ENCODE measurements around the gene SULT1A3. TPM values are rescaled to one million over a fixed set of nuclear protein-coding genes. Genes with fewer than 3 reads are reported as not detected.
A peak's percentile ranks its signal among the peaks of the same experiment; 100 is the strongest.

The SULT1A3 gene
- total RNA-seq, 1 experiment from 2014 or later, result 23.5 TPM

- no peaks in the 10 kb centered on the region for H3K27me3 ChIP-seq (ENCODE audit: insufficient read depth, low read length)
- CTCF ChIA-PET, result interaction anchor here (1.3 to 1.8 kb wide), 2 partner anchors 44 to 223 kb away, joined by 3 to 6 read pairs; no protein-coding TSS in a partner anchor
- POLR2A ChIA-PET, result no interaction called here
- BruUV-seq (replicated peaks), result no TSS peak
- H3K4me2 ChIP-seq (ENCODE audit: low read length), result peak overlapping the region; percentile 49
- no peak overlapping the region for H3K27ac ChIP-seq (ENCODE audit: low read depth, low read length)
- no peak for DNase-seq (ENCODE audit: low read depth, low spot score)
- no peaks in the 10 kb centered on the region for H4K20me1 ChIP-seq (ENCODE audit: insufficient read depth)
- TF ChIP-seq SP1 (IDR thresholded peaks at IDR 0.05; ENCODE audit: low read depth) (no peak), EGR1 (IDR thresholded peaks at IDR 0.05; ENCODE audit: low read depth) (no peak), SIN3A (IDR thresholded peaks at IDR 0.05; ENCODE audit: low read depth) (no peak), CBX3 (IDR thresholded peaks at IDR 0.05; ENCODE audit: low read depth) (no peak), SRF (IDR thresholded peaks at IDR 0.05; ENCODE audit: low read depth) (no peak), REST (IDR thresholded peaks at IDR 0.05; ENCODE audit: low read depth) (no peak), RAD21 (IDR thresholded peaks at IDR 0.05; ENCODE audit: low read depth) (peak; percentile 65), CEBPB (IDR thresholded peaks at IDR 0.05; ENCODE audit: low read depth) (no peak), ATF3 (IDR thresholded peaks at IDR 0.05) (no peak), MAX (IDR thresholded peaks at IDR 0.05) (no peak), ZBTB33 (IDR thresholded peaks at IDR 0.05; ENCODE audit: extremely low read depth, insufficient replicate concordance, low read length) (no peak), YY1 (IDR thresholded peaks at IDR 0.05; ENCODE audit: extremely low read depth, insufficient replicate concordance, low read depth, low read length) (no peak), CTCF (IDR thresholded peaks at IDR 0.05 in 2 of 3, conservative IDR thresholded peaks at IDR 0.05 in 1 of 3; ENCODE audit: borderline replicate concordance in 1 of 3, insufficient read depth in 1 of 3, low read depth in 2 of 3, low read length in 2 of 3) (peak in 2 of 3 experiments; percentile 86 to 87), FOSL1 (IDR thresholded peaks at IDR 0.05; ENCODE audit: low read depth) (no peak), POLR2AphosphoS5 (IDR thresholded peaks at IDR 0.05; ENCODE audit: low read depth, low read length) (no peak)
- no peaks in the 10 kb centered on the region for H3K79me2 ChIP-seq (ENCODE audit: insufficient read depth, low read length)
- H3K4me1 ChIP-seq (ENCODE audit: control insufficient read depth in 1 of 2, insufficient read depth in 2 of 2, low read length in 2 of 2), result peaks cover 5 to 19% of the 10 kb centered on the region in 2 experiments; a peak in 3 of 4 replicates
- H3K9me2 ChIP-seq (ENCODE audit: insufficient read depth), result no peaks in the 10 kb centered on the region
- ATAC-seq, result peak; percentile 62
- no peak overlapping the region for H3K9ac ChIP-seq (ENCODE audit: low read length)
- RAD21 ChIA-PET (ENCODE audit: low non-redundant PET in 1 of 2, low total read pairs in 2 of 2, uncharacterized antibody in 2 of 2, unreplicated experiment in 2 of 2), result no interaction called here
- no peak overlapping the region for H2AFZ ChIP-seq (ENCODE audit: low read depth, low read length, poor library complexity, severe bottlenecking)
- no peak overlapping the region for H3K4me3 ChIP-seq (replicated peaks in 1 of 2; ENCODE audit: low read depth in 1 of 2, low read length in 2 of 2)
- H3K36me3 ChIP-seq (ENCODE audit: control insufficient read depth in 1 of 2, insufficient read depth in 2 of 2, low read length in 2 of 2), result no peaks in the 10 kb centered on the region
- intact Hi-C loops (cut with micrococcal nuclease), result no loop called here
- H3K9me3 ChIP-seq (ENCODE audit: control insufficient read depth in 1 of 2, insufficient read depth in 1 of 2, low read depth in 1 of 2, low read length in 2 of 2), result no peaks in the 10 kb centered on the region
Observed at GRCh38 chr16:30186782-30187555, 12.1 kb upstream of the SULT1A3 start.
